NCI-H2107 (cell line): ENCODE data around the gene METRNL.
"Not testable (repeated sequence)": the region's sequence is repeated elsewhere in the genome, so short reads cannot be mapped to it uniquely, and the experiment has no call there.

Source experiments
- DNase-seq: peaks from one replicate; lab custom pipeline; 2025; lab: John Stamatoyannopoulos, UW

METRNL gene

GRCh38 chr17:83122834-83123233, 43.4 kb downstream of the METRNL start:
- DNase-seq, result no peak

GRCh38 chr17:83123896-83124801, 44.7 kb downstream of the METRNL start:
- no peak for DNase-seq

- DNase-seq, result no peak
These were observed 45.6 kb downstream of the METRNL start for GRCh38 chr17:83124871-83125514.

GRCh38 chr17:83125515-83126274, 46.3 kb downstream of the METRNL start:
- DNase-seq, result no peak

GRCh38 chr17:83126275-83126811, 46.9 kb downstream of the METRNL start:
- DNase-seq, result no peak

- no peak for DNase-seq
These were observed 48.2 kb downstream of the METRNL start for GRCh38 chr17:83127431-83128160.

GRCh38 chr17:83128306-83129240, 49.2 kb downstream of the METRNL start:
- no peak for DNase-seq

GRCh38 chr17:83129676-83130075, 50.3 kb downstream of the METRNL start:
- DNase-seq, result no peak

- no peak for DNase-seq
These were observed 52.1 kb downstream of the METRNL start for GRCh38 chr17:83131401-83132011.

- DNase-seq, result no peak
These were observed 53.1 kb downstream of the METRNL start for GRCh38 chr17:83132251-83133081.

- DNase-seq, result no peak
These were observed 54.1 kb downstream of the METRNL start for GRCh38 chr17:83133302-83134121.

- DNase-seq, result not testable (repeated sequence)
These were observed 55.0 kb downstream of the METRNL start for GRCh38 chr17:83134456-83134855.

GRCh38 chr17:83135692-83136091, 56.3 kb downstream of the METRNL start:
- DNase-seq, result no peak

GRCh38 chr17:83136156-83136555, 56.7 kb downstream of the METRNL start:
- no peak for DNase-seq

- no peak for DNase-seq
These were observed 57.5 kb downstream of the METRNL start for GRCh38 chr17:83136931-83137330.

- DNase-seq, result no peak
These were observed 58.1 kb downstream of the METRNL start for GRCh38 chr17:83137523-83137922.

- DNase-seq, result no peak
These were observed 59.4 kb downstream of the METRNL start for GRCh38 chr17:83138820-83139219.

- not testable (repeated sequence) for DNase-seq
These were observed 60.3 kb downstream of the METRNL start for GRCh38 chr17:83139541-83140248.
